Esophagus squamous epithelium (tissue), 4 donors: Measurements from ENCODE around the gene RBM6.

ENCODE experiments used
- POLR2A ChIP-seq, 4 donors: fragments of 450-650 bp; IDR thresholded peaks; one replicate each; pipeline ENCODE4 v1.6.1; 2017; ENCODE audit warnings: antibody characterized with exemption in 4 of 4, mild to moderate bottlenecking in 4 of 4, moderate library complexity in 3 of 4
- TF ChIP-seq, protein P1 (sequence below), 6 experiments: fragments of 450-650 bp in 4 of 6; fragments of 200-600 bp in 2 of 6; sonication (generic) in 2 of 6; IDR thresholded peaks; one replicate each; pipeline ENCODE4 v1.5.1; 2016 to 2019; ENCODE audit warnings: antibody characterized with exemption in 6 of 6, mild to moderate bottlenecking in 4 of 6, moderate library complexity in 4 of 6

DNA sequence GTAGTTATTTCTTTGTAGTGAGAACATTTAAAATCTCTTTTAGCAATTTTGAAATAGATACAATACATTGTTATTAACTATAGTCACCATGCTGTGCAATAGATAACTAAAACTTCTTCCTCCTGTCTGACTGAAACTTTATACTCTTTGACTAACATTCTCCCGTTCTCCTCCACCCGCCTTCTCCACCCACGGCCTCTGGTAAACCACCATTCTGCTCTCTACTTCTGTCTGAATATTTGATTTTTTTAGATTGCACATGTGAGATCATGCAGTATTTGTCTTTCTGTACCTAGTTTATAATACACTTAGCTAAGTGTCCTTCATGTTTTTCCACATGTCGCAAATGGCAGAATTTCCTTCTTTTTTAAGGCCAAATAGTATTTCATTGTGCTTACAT lies 76.0 kb downstream of the RBM6 start:
- TF ChIP-seq, protein P1, sequence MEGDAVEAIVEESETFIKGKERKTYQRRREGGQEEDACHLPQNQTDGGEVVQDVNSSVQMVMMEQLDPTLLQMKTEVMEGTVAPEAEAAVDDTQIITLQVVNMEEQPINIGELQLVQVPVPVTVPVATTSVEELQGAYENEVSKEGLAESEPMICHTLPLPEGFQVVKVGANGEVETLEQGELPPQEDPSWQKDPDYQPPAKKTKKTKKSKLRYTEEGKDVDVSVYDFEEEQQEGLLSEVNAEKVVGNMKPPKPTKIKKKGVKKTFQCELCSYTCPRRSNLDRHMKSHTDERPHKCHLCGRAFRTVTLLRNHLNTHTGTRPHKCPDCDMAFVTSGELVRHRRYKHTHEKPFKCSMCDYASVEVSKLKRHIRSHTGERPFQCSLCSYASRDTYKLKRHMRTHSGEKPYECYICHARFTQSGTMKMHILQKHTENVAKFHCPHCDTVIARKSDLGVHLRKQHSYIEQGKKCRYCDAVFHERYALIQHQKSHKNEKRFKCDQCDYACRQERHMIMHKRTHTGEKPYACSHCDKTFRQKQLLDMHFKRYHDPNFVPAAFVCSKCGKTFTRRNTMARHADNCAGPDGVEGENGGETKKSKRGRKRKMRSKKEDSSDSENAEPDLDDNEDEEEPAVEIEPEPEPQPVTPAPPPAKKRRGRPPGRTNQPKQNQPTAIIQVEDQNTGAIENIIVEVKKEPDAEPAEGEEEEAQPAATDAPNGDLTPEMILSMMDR (IDR thresholded peaks at IDR 0.05) = no peak
- TF ChIP-seq POLR2A (IDR thresholded peaks at IDR 0.05) = no peak
